ENCODE results near the gene GMDS. TPM values are rescaled to one million over a fixed set of nuclear protein-coding genes. Genes with fewer than 3 reads are reported as not detected.
"Not testable (repeated sequence)": the region's sequence is repeated elsewhere in the genome, so short reads cannot be mapped to it uniquely, and the experiment has no call there.

Gene GMDS
- total RNA-seq, 2 experiments from 2014 or later, result 29.2 to 34.3 TPM

DNA sequence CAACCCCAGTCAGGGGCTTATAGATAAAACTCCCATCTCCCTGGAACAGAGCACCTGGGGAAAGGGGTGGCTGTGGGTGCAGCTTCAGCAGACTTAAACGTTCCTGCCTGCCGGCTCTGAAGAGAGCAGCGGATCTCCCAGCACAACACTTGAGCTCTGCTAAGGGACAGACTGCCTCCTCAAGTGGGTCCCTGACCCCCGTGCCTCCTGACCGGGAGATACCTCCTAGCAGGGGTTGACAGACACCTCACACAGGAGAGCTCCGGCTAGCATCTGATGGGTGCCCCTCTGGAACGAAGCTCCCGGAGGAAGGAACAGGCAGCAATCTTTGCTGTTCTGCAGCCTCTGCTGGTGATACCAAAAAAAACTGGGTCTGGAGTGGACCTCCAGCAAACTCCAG, 494.3 kb downstream of the GMDS start:
- H3K4me1 Mint-ChIP-seq, H3K27me3 Mint-ChIP-seq: not testable (repeated sequence)

DNA sequence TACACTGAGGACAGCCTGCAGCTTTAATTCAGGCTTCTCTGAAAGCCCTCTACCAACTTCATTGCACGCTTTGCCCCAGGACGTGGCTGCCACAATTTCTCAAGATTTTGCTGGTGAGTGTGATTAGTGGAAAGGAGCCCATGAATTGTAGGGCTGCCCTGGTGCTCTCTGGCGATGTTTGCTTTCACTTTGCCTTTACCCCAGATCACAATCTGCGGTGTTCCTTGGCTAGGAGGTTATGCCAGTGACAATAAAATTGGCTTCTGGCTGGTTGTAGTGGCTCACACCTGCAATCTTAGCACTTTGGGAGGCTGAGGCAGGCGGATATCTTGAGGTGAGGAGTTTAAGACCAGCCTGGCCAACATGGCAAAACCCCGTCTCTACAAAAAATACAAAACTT, 496.4 kb downstream of the GMDS start:
- H3K27ac Mint-ChIP-seq, result no peak overlapping the region

More for the DNA sequence above, 494.3 kb downstream of the GMDS start:
- Mint-ChIP-seq H3K9me3 (peaks cover 16% of the 10 kb centered on the region), H3K36me3 (peaks cover 16% of the 10 kb centered on the region)
- ATAC-seq (ENCODE audit: low read depth); DNase-seq; H3K27ac Mint-ChIP-seq; H3K4me3 Mint-ChIP-seq; POLR2A ChIA-PET: not testable (repeated sequence)

DNA sequence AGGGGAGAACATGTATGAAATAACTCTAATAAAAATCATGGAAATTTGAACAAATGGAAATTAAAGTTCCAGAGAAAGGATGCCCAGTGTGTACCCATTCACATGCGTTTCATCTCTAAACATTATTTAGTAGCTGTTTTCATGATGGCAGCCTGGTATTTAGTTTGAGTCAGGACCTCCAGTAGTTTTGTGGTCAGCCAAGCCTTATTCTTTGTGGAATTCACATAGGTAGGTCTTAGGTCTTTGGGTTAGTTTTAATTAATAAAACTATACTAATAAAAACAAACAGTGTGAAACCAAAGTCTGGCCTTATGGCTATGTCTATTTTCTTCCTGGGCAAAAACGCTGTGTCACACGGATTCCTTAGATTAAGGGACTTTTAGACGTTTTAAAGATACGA, 497.9 kb downstream of the GMDS start:
- no peaks in the 10 kb centered on the region for H3K27me3 Mint-ChIP-seq
- ATAC-seq (ENCODE audit: low read depth) (no peak), DNase-seq (no peak)
- POLR2A ChIA-PET, result no interaction called here
- H3K9me3 Mint-ChIP-seq, result peaks cover 9% of the 10 kb centered on the region
- H3K4me3 Mint-ChIP-seq, result no peak overlapping the region
- peaks cover 9% of the 10 kb centered on the region for H3K36me3 Mint-ChIP-seq
- H3K27ac Mint-ChIP-seq, result no peak overlapping the region
- no peaks in the 10 kb centered on the region for H3K4me1 Mint-ChIP-seq

More for the DNA sequence above, 496.4 kb downstream of the GMDS start:
- H3K4me1 Mint-ChIP-seq, result no peaks in the 10 kb centered on the region
- no peak for DNase-seq
- H3K9me3 Mint-ChIP-seq, result peaks cover 16% of the 10 kb centered on the region
- ATAC-seq (ENCODE audit: low read depth), result no peak
- POLR2A ChIA-PET, result no interaction called here
- H3K27me3 Mint-ChIP-seq, result no peaks in the 10 kb centered on the region
- peaks cover 18% of the 10 kb centered on the region for H3K36me3 Mint-ChIP-seq
- H3K4me3 Mint-ChIP-seq, result no peak overlapping the region

DNA sequence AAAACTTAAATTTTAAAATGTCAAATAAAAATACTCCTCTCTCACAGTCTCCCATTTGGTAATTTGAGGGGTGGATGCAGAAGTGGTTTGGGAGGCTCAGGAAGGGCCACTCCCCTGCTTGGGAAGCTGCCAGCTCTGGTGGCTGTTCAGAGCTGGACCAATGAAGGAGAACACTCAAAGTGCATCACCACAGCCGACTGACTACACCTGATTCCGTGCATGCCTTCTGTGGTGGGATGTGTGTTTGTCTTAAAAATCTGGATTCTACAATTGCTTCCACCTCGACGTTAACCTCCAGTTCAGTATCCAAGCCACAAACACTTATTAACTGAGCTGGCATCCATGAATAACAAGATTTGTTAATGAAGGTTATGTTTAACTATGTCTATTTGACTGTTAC, 498.4 kb downstream of the GMDS start:
- no peak overlapping the region for H3K4me3 Mint-ChIP-seq

DNA sequence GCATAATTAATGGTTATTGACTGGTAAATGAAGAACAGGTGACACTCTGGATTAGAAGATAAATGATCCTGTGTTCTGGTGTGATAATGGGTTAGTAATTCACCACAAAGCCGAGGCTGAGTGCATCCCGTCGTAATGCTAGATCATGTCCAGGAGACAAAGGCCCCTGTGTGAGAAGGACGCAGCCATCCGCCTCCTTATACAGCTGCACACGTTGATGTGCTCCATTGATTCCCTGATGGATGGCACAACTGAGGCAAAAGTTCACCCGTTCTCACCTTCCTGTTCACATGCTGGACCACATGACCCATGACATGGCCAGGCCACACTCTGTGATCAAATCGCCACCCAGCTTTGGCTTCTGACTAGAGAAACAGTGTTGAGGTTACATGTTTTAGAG, 499.6 kb downstream of the GMDS start:
- no peak for ATAC-seq (ENCODE audit: low read depth)
- POLR2A ChIA-PET, result no interaction called here
- Mint-ChIP-seq H3K27ac (no peak overlapping the region), H3K36me3 (peaks cover 5% of the 10 kb centered on the region), H3K4me1 (no peaks in the 10 kb centered on the region), H3K9me3 (no peaks in the 10 kb centered on the region), H3K27me3 (no peaks in the 10 kb centered on the region), H3K4me3 (no peak overlapping the region)
- no peak for DNase-seq

More for the DNA sequence above, 498.4 kb downstream of the GMDS start:
- POLR2A ChIA-PET, result no interaction called here
- no peak for ATAC-seq (ENCODE audit: low read depth)
- no peak for DNase-seq
- H3K27me3 Mint-ChIP-seq, result no peaks in the 10 kb centered on the region
- H3K27ac Mint-ChIP-seq, result no peak overlapping the region
- H3K9me3 Mint-ChIP-seq, result peaks cover 5% of the 10 kb centered on the region
- H3K4me1 Mint-ChIP-seq, result no peaks in the 10 kb centered on the region
- peaks cover 7% of the 10 kb centered on the region for H3K36me3 Mint-ChIP-seq

DNA sequence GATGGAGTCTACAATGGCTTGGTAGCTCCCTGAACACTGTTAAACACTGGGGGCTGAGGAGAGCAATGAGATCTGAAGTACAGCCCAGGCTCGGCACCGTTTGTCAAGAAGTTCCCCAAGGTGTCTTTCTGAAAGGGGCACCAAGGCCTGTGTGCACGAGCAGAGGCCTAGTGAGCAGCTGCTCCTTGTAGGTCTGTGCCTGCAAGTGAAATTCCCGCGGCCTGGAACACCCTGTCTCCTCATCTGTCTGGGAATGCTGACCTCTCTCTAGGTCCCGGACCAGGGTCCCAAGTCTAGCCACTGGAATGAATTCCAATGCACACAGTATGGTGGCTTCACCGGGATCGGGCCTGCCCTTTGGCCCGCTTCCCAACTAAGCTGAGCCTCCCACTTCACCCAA, 500.9 kb downstream of the GMDS start:
- peaks cover 5% of the 10 kb centered on the region for H3K36me3 Mint-ChIP-seq
- no peaks in the 10 kb centered on the region for H3K9me3 Mint-ChIP-seq
- no peaks in the 10 kb centered on the region for H3K4me1 Mint-ChIP-seq
- no peak for ATAC-seq (ENCODE audit: low read depth)
- no peaks in the 10 kb centered on the region for H3K27me3 Mint-ChIP-seq
- H3K4me3 Mint-ChIP-seq, result no peak overlapping the region
- no peak for DNase-seq
- POLR2A ChIA-PET, result no interaction called here
- H3K27ac Mint-ChIP-seq, result no peak overlapping the region

DNA sequence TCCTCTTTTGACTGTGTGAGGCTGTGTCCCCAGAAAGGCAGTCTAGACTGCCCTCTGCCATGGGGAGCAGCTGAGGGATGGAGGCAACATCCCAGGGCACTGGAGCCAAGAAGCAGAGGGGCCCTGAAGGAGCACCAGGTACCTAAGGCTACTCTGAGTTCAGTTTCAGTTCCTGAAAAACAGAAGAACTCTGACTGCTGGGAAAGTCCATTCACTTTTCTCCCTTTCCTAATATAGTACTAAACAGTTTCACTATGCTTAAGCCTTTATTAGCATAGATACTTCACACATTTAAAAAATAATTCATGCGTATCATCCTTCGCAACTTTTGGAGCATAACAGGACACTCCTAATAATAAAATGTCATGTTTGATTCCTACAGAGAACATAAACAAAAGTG, 505.7 kb downstream of the GMDS start:
- no peaks in the 10 kb centered on the region for H3K9me3 Mint-ChIP-seq
- POLR2A ChIA-PET, result no interaction called here
- peaks cover 3% of the 10 kb centered on the region for H3K36me3 Mint-ChIP-seq
- H3K27me3 Mint-ChIP-seq, result no peaks in the 10 kb centered on the region
- no peak overlapping the region for H3K27ac Mint-ChIP-seq
- no peak overlapping the region for H3K4me3 Mint-ChIP-seq
- DNase-seq, result no peak
- H3K4me1 Mint-ChIP-seq, result no peaks in the 10 kb centered on the region
- ATAC-seq (ENCODE audit: low read depth), result no peak

DNA sequence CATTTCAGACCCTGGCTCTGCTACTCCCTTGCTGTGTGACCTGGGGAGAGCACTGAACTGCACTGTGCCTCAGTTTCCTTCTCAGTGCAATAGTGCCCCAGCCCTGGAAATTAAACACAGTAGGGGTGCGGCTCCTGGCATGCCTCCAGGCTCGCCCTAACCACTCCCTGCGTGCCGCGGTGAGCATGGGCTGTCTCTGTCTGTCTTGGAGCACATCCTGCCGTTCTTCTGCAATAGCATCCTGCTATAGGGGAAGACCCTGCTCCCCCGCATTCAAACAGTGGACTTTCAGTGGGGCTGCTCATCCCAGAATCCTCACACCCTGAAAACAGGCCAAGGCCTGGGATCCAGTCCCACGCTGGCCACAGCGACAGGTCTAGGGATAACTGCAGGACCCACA, 506.2 kb downstream of the GMDS start:
- POLR2A ChIA-PET, result no interaction called here
- ATAC-seq (ENCODE audit: low read depth) (no peak), DNase-seq (no peak)
- no peak overlapping the region for H3K4me3 Mint-ChIP-seq
- H3K4me1 Mint-ChIP-seq, result no peaks in the 10 kb centered on the region
- H3K27me3 Mint-ChIP-seq, result no peaks in the 10 kb centered on the region
- H3K27ac Mint-ChIP-seq, result no peak overlapping the region
- H3K9me3 Mint-ChIP-seq, result no peaks in the 10 kb centered on the region
- H3K36me3 Mint-ChIP-seq, result peaks cover 3% of the 10 kb centered on the region

DNA sequence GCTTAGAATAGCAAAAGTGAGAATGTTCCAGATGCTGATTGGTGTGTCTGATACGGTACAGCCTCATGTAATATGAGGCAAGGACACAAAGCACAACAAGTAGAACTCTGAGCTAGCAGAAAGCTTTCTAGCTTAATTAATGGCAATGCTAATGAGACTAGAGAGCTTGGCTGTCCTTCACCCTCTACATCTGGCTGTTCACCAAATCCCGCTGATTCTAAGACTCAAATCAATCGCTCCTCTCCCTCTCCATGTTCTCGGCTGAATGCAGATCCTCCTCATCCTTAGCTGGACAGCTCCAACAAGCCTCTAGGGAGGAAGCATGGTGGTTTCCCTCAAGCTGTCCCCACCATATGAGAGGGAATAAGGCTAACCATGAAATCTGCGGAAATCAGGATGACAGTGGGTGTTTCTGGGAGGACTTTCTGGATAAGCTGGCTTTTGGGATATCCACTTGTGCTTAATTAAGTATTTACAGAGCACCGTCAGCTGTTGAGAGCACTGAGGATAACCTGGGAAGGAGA, 506.8 kb downstream of the GMDS start:
- no peak overlapping the region for H3K27ac Mint-ChIP-seq
- peaks cover 3% of the 10 kb centered on the region for H3K36me3 Mint-ChIP-seq
- ATAC-seq (ENCODE audit: low read depth) (no peak), DNase-seq (no peak)
- no peak overlapping the region for H3K4me3 Mint-ChIP-seq
- POLR2A ChIA-PET, result no interaction called here
- no peaks in the 10 kb centered on the region for H3K9me3 Mint-ChIP-seq
- H3K4me1 Mint-ChIP-seq, result no peaks in the 10 kb centered on the region
- H3K27me3 Mint-ChIP-seq, result no peaks in the 10 kb centered on the region

DNA sequence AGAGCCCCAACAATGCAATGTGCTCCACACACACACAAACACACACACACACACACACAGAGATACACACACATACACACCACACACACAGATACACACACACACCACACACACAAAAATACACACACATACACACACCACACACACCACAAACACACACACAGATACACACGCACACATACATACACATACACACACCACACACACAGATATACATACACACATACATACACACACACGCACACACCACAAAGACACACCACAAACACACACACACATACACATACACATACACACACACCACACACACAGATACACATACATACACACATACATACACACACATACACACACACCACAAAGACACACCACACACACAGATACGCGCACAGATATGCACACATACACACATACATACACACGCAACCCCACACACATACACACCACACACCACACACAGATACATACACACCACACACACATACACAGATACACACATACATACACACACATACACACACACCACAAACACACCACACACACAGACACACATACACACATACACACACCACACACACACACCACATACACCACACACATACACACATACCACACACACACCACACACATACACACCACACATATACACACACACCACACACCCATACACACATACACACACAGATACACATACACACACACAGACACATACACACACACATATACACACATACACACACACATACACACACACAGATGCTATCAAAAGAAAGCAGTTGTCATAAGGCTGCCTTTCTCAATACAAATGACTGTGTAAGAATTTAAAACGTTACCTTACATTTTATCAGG, 507.7 kb downstream of the GMDS start:
- ATAC-seq (ENCODE audit: low read depth) (no peak), DNase-seq (no peak)
- no peak overlapping the region for H3K4me3 Mint-ChIP-seq
- H3K27me3 Mint-ChIP-seq, result no peaks in the 10 kb centered on the region
- H3K27ac Mint-ChIP-seq, result no peak overlapping the region
- POLR2A ChIA-PET, result no interaction called here
- H3K4me1 Mint-ChIP-seq, result no peaks in the 10 kb centered on the region
- H3K9me3 Mint-ChIP-seq, result no peaks in the 10 kb centered on the region
- H3K36me3 Mint-ChIP-seq, result peaks cover 3% of the 10 kb centered on the region

DNA sequence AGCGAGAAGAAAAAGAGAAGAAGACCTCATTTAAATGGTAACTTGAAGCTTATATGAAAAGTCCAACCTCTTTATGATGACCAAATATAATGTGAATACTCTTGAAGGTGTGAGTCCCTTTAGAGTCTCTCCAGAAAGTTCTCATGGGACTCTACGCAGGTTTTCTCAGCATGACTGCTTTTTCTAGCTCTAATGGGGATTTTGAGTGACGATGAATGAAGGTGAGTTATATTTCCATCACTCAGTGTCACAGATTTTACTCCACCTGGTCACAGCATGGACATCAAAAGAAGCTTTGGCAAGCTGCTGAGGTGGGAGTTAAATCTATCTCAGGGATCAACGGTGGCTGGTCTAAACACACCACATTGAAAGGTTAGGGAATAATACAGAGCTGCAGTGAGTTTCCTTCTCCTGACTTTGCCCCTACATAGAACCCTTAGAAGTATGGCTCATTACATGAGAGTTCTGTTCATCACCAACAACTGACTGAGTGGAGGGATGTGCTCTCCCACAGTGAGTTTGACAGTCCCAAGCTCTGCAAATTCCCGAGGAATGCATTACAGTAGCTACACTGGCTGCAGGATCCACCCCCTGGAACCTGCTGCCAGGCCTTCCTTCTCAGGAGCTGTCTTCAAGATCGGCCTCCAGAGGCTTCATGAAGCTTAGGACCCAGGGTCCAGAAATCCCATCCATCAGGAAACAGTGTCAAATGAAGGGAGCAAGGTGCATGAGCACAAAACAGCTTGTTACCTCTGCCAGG, 508.9 kb downstream of the GMDS start:
- no peaks in the 10 kb centered on the region for H3K27me3 Mint-ChIP-seq
- H3K4me3 Mint-ChIP-seq, result no peak overlapping the region
- no peak for ATAC-seq (ENCODE audit: low read depth)
- no peak overlapping the region for H3K27ac Mint-ChIP-seq
- H3K9me3 Mint-ChIP-seq, result no peaks in the 10 kb centered on the region
- POLR2A ChIA-PET, result interaction anchor here (1.1 kb wide), 1 partner anchor 9 kb away, joined by 3 read pairs; no protein-coding TSS in a partner anchor
- H3K36me3 Mint-ChIP-seq, result peaks cover 6% of the 10 kb centered on the region
- no peak for DNase-seq
- no peaks in the 10 kb centered on the region for H3K4me1 Mint-ChIP-seq

DNA sequence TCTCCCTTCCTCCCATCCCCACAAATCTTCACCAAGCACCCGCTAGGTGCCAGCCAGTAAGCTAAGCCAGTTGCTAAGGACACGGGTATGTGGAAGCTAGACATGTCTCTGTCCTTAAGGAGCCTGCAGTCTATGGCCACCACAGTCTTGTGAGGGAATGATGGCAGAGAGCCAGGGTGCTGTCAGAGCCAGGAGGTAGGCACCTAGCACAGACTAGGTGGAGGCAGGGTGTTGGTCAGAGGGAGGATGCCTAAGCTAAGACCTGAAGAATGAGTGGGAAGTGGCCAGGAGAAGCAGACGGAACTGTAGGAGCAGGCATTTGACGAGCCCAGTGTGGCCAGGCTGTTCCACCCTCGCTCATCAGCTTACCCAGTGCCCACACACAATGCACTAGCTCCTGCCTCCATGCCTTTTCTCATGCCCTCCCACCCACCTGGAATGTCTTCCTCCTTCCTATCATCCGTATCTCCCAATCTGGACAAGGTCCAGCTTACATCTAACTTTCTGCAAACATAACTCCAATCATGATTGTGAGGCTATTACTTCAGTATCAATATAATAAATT, 510.1 kb downstream of the GMDS start:
- DNase-seq, result no peak
- Mint-ChIP-seq H3K4me3 (no peak overlapping the region), H3K9me3 (no peaks in the 10 kb centered on the region), H3K27ac (no peak overlapping the region), H3K36me3 (peaks cover 10% of the 10 kb centered on the region), H3K27me3 (no peaks in the 10 kb centered on the region), H3K4me1 (no peaks in the 10 kb centered on the region)
- ATAC-seq (ENCODE audit: low read depth), result no peak
- POLR2A ChIA-PET, result no interaction called here

DNA sequence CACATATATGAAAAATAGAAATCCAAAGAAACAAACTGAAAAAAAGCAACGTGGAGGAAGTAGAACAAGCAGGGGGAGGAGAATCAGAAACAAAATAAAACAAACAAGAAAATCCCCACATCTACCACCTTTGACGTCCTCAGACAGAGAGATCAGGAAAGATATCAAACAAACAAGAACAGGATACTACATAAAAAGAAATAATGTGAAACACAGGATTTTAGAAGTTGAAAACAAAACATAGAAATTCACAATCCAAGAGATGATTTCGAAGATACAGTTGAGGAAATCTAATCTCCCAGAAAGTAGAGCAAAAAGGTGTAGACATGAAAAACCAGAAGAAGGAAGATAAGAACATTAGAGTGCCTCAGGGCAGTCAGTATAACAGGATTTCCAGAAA, 514.5 kb downstream of the GMDS start:
- POLR2A ChIA-PET, result no interaction called here
- Mint-ChIP-seq H3K4me3 (no peak overlapping the region), H3K27ac (no peak overlapping the region), H3K36me3 (peaks cover 11% of the 10 kb centered on the region), H3K4me1 (no peaks in the 10 kb centered on the region), H3K27me3 (no peaks in the 10 kb centered on the region), H3K9me3 (no peaks in the 10 kb centered on the region)
- DNase-seq (no peak), ATAC-seq (ENCODE audit: low read depth) (no peak)

Measured in activated naive CD8-positive, alpha-beta T cell treated with anti-CD3 and anti-CD28 coated beads, Interleukin-2, amount 10 ng/mL, durations not matched to agents 7 days and 5 days (primary cell).